ENCODE data around the gene MAP1A. TPM values are rescaled to one million over a fixed set of nuclear protein-coding genes. Genes with fewer than 3 reads are reported as not detected.
A peak's percentile ranks its signal among the peaks of the same experiment; 100 is the strongest.

Gene MAP1A
- total RNA-seq, 1 donor from 2014 or later: 7.1 TPM

DNA sequence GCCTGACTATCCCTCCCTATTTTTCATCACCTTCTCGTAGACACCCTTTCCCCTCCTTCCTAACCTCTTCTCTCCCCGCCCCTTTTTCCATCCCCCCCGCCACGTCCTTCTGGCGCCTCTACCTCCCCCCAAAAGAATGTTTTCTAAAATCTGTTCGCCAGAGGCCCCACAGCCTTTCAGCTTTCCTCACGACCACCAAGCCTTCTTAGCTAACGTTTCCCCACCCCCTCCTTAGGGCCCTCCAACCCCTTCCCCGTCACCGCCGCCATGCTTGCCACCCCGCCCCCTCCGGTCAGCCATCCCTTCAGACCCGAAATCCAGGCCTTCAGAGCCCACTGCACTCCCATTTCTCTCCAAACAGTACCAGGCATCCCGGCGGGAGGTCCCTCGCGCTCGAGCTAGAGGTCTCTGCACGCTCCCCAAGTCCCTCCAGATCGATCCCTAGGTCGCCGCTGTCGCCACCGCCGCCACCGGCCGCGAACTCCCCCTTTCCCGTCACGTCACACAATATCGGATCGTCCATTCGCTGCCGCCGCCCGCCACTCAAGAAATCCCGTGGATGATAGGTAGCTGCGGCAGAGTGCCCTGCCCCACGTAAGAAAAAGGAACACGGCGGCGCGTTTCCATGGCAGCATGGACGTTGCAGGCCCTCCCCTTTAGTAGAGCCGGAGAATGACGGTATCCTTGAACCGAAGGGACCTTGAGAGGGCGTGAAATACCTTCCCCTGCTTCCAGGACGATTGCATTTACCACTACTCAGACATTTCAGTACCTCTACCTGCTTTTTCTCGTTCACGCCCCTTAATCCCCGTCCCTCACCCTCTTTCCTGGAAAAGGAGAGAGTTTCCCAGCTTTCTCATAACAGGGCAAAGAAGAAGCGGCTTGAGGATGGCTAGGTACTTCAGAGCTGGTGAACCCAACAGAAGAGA, 24.5 kb upstream of the MAP1A start, which contains the start of gene TP53BP1:
TP53BP1 (minus strand) TSS at position 484 of the 929 bp plus-strand sequence; CDS start at position 371, 113 bp downstream.
- ATAC-seq (peak; percentile 100), DNase-seq (peak; percentile 99)
- Histone ChIP-seq H3K9me3 (no peaks in the 10 kb centered on the region), H3K4me3 (peak within 1 kb of the TSS; percentile 85), H3K27me3 (ENCODE audit: low read depth) (no peaks in the 10 kb centered on the region), H3K27ac (peak within 1 kb of the TSS; percentile 82), H3K36me3 (peaks cover 7% of the 10 kb centered on the region), H3K4me1 (peaks cover 6% of the 10 kb centered on the region)
- TF ChIP-seq, protein P1, sequence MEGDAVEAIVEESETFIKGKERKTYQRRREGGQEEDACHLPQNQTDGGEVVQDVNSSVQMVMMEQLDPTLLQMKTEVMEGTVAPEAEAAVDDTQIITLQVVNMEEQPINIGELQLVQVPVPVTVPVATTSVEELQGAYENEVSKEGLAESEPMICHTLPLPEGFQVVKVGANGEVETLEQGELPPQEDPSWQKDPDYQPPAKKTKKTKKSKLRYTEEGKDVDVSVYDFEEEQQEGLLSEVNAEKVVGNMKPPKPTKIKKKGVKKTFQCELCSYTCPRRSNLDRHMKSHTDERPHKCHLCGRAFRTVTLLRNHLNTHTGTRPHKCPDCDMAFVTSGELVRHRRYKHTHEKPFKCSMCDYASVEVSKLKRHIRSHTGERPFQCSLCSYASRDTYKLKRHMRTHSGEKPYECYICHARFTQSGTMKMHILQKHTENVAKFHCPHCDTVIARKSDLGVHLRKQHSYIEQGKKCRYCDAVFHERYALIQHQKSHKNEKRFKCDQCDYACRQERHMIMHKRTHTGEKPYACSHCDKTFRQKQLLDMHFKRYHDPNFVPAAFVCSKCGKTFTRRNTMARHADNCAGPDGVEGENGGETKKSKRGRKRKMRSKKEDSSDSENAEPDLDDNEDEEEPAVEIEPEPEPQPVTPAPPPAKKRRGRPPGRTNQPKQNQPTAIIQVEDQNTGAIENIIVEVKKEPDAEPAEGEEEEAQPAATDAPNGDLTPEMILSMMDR (IDR thresholded peaks at IDR 0.05): no peak
- intact Hi-C loops (cut with DNase I): no loop called here

DNA sequence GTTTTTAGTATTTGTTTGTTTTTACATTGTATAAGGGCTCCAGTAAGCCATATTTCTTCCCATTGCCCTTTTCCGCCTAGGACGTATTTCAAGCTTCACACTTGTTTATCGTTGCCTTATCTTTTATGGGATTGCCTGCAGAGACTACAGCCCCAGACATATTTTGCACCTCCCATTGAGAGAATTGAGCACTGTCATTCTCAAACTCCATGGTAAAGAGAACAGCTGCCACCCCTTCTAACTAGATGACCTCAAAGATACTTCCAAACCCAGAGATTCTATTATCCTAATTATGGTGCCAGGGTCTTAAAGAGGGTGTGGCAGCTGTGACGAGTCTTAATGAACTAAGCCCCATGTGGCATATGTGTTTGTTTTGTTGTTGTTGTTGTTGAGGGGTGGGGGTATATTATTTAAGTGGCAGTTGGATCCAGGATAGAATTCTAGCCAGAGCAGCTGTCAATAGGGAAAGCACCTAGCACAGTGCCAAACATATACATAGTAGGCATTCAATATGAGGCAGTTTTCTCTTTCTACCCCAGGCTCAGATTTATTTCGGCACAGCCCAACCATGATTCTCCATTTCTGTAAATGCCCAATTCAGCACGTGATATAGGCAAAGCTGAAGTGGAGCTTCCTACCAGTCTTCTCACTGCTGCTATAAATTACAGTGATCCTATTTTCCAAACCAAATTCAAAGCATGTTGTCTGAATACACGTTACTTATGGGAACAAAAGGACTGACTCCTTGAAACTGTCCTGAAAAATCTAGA, 23.5 kb upstream of the MAP1A start:
- intact Hi-C loops (cut with DNase I): no loop called here
- TF ChIP-seq, protein P1 (IDR thresholded peaks at IDR 0.05): no peak
- Histone ChIP-seq H3K27me3 (ENCODE audit: low read depth) (no peaks in the 10 kb centered on the region), H3K27ac (peak overlapping the region; percentile 82), H3K4me1 (peaks cover 6% of the 10 kb centered on the region), H3K36me3 (no peaks in the 10 kb centered on the region), H3K4me3 (peak overlapping the region; percentile 85), H3K9me3 (no peaks in the 10 kb centered on the region)
- ATAC-seq: no peak
- DNase-seq: no peak

DNA sequence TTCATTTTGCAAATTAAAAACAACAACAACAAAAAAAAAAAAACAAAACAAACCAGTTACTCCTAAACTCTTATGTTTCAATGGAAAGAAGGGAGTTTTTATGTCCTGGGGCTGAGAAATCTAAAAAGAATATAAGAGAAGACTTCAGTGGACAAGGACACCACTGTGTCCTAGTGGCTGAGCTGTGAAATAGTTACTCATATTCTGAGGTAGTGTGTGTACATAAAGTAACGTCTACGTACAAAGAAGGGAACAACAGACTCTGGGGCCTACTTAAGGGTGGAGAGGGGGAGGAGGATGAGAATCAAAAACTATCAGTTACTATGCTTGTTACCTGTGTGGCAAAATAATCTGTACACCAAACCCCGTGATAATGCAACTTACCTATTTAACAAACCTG, 18.4 kb upstream of the MAP1A start:
- H3K4me1 ChIP-seq: no peaks in the 10 kb centered on the region
- intact Hi-C loops (cut with DNase I): no loop called here
- no peak for ATAC-seq
- H3K27me3 ChIP-seq (ENCODE audit: low read depth): no peaks in the 10 kb centered on the region
- no peaks in the 10 kb centered on the region for H3K9me3 ChIP-seq
- TF ChIP-seq, protein P1 (IDR thresholded peaks at IDR 0.05): no peak
- no peak for DNase-seq
- H3K27ac ChIP-seq: no peak overlapping the region
- H3K36me3 ChIP-seq: no peaks in the 10 kb centered on the region
- no peak overlapping the region for H3K4me3 ChIP-seq

DNA sequence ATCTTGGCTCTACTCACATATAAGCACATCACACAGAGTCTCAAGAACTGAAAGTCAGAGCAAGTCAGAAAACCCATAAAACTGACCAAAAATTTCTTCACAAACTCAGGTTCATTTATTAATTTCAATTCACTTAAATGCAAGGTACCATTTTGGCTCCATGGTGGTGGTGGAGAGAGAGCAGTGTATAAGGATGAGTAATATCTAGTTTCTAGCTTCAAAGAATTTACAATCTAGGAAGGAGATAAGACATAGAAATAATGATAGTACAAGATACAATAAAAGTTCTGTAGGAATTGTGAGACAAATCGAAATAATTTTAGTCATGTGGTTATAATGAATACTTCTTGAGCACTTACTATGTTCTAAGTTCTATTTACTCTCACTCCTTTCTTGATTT, 17.8 kb upstream of the MAP1A start:
- TF ChIP-seq, protein P1 (IDR thresholded peaks at IDR 0.05): no peak
- Histone ChIP-seq H3K27me3 (ENCODE audit: low read depth) (no peaks in the 10 kb centered on the region), H3K4me3 (no peak overlapping the region), H3K27ac (no peak overlapping the region), H3K9me3 (no peaks in the 10 kb centered on the region), H3K4me1 (no peaks in the 10 kb centered on the region), H3K36me3 (no peaks in the 10 kb centered on the region)
- intact Hi-C loops (cut with DNase I): no loop called here
- no peak for DNase-seq
- no peak for ATAC-seq

DNA sequence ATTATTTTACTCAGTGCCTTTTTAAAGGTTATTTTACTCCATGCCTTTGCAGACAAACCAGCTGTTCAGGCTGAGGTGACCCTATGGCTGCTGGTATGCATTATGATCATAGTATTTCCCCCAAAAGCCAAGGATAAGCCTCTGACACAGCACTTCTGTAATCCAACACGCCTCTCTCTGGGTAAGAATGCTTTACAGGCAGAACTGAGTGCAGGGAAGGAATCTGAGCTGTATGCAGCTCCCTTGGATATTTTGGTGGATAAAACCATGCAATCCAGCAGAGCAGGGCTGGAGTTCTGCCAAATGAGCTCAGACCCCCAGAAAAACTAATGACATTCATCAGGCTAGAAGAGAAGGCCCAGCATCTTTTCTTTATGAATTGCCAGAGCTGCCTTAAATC, 11.7 kb upstream of the MAP1A start:
- H3K9me3 ChIP-seq: no peaks in the 10 kb centered on the region
- no peak overlapping the region for H3K27ac ChIP-seq
- H3K27me3 ChIP-seq (ENCODE audit: low read depth): no peaks in the 10 kb centered on the region
- DNase-seq (no peak), ATAC-seq (no peak)
- H3K36me3 ChIP-seq: no peaks in the 10 kb centered on the region
- peaks cover 8% of the 10 kb centered on the region for H3K4me1 ChIP-seq
- TF ChIP-seq, protein P1 (IDR thresholded peaks at IDR 0.05): no peak
- intact Hi-C loops (cut with DNase I): no loop called here
- H3K4me3 ChIP-seq: no peak overlapping the region
